GM18861 (cell line): ENCODE results near the gene KAZN.

ENCODE experiments used
- ATAC-seq: cut with Tn5 transposase; IDR thresholded peaks from one replicate; pipeline ENCODE4 v1.9.1; 2021; ENCODE audit not compliant: unreplicated experiment

The KAZN gene

DNA sequence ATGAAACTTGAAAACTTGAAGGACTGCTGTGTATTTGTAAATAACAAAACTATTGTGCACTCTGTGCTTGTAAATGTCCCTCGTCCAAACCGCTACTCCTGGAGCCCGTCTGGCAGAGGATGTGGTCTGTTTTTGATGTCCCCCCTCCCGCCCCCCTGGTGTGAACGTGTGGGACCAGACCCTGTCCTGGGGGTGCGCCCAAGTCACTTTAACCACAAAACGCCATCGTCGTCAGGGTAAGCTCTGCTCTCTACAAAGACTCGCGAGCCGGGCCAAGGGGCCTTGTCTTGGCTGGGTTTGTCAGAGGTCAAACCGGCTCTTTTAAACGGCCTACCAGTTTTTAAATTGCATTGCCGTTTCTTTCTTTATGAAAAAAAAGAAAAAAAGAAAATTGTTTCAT, 467.7 kb downstream of the KAZN start:
- ATAC-seq = no peak

DNA sequence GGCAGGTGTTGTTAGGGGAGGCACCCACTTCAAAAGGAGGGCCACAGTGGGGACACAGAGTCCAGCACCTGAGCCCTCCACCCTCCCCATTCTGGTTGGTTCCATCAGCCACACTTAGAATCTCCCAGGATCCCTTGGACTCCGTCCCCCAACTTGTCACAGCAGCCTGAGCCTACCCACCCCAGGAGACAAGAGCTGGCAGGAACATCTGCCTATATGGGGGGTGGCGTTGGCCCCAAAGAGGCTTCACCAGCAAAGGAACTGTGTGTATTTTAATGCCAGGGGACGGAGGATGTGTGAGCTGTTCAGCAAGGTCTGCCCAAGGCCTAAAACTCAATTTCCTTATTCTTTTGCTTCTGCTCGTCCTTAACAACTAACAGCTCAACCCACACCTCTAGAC, 468.7 kb downstream of the KAZN start:
- ATAC-seq = no peak

DNA sequence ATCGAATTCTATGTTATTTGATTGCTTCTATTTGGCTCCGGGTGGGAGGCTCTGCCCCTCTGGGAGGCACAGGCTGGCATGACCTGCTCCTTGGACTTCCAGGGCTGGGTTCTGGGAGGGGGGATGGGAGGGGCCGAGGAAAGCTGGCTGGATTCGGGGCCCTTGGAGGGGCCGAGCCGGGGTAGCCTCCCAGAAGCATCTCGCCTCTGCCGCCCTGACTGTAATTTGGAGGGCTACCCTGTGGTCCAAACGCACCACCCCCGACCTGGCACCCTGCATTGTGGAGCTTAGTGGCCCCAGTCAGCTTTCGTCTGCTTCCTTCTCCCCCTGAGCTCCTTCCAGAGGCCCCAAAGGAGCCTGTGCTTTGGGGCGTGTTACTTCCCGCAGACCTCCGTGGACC, 469.7 kb downstream of the KAZN start:
- no peak for ATAC-seq

DNA sequence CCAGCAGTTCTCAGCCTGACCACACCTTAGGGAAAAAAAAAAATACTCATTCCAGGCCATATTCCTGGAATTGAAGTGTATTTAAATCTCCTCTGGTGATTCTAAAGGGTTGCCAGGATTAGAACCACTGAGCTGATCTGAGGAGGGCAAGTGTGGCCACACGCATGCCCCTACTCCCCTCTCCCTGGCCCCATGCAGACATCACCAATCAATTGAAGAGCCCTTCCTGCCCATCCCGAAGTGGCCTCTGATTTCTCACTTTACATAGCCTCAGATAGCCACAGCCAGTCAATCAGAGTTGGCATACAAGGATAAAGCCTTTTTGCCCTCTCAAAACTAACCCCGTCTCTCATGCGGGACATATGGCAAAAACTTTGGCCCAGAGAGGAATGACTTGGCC, 470.5 kb downstream of the KAZN start:
- no peak for ATAC-seq

DNA sequence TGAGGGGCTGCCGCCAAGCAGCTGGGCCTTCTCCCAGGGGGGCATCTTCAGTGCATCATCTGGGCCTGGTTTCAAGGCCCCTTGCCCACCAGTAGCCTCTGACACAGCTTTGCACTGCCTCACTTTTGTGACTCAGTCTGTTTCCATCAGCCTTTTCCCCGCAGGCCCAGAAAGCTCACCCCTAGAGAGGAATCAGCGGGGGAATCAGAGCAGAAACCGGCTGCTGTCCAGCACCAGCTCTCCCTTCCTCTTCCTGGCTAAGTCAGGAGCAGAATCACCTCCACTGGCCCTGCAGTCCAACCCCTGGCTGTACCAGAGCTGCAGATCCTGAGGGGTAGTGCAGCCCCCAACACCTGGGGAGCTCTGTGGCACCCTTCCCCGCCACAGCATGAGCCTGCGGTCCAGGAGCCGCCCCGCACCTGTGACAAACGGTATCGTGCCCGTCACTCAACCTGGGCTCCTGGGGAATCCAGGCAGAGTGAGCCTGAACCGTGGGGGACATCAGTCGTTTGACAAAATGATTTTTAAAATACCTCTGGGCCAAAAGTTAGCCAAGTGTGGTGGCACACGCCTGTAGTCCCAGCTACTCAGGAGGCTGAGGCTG, 471.8 kb downstream of the KAZN start:
- no peak for ATAC-seq

DNA sequence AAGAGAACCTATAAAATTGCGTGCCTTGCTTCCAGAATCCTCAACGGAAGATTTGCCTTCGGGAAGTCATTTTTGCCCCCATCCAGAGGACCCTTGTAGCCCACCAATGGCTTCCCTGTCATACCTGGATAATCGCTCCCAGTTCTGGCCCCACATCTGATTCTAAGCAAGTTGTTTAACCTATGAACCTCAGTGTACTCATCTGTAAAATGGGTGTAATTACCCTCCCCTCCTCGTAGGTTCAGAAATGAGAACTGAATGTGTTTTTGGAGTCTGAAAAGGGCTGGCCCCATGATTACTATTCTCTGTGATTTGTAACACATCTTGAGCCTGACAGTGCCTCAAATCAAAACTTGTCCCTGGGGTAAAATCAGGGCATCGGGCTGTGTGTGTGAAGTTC, 473.5 kb downstream of the KAZN start:
- no peak for ATAC-seq

DNA sequence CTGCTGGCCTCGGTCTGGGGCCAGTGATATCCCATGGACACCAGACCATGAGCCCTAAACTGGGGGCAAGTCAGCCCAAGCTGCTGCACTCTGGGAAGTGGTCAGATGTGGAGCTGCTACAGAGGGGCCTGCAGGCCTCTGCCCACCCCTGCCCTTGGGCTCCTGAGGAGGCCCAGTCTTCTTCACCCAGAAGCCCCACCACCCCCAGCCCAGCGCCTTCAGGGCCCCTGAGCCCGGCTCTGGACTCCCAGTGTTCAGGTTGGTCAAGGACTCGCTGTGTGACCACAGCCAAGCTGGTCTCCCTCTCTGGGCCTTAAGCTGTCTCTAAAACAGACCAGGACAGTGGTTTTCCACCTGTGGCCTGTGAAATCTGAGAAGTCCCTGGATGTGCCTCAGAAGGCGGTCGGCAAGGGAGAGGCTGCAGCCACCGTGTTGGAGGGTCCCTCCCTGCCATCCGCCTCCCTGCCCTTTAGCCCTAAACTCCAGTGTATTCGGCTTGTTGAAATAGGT, 475.4 kb downstream of the KAZN start:
- ATAC-seq = no peak

DNA sequence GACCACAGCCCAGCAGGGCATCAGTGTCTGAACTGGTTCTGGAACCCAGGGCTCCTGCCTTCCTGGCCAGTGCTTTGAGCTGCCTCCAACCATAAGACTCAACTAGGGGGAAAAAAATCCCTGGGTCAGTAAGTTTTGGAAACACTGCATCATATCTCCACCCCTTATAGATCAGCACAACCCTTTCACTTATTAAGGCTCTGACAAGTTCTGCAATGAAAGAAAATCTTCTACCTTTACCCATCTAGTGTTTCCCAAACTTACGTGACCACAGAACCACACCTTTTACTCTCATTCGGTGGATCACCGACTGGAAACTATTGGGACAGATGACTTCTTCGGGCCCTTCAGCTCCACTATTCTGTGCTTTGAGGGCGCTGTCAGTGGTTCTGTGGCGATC, 476.7 kb downstream of the KAZN start:
- ATAC-seq = no peak

DNA sequence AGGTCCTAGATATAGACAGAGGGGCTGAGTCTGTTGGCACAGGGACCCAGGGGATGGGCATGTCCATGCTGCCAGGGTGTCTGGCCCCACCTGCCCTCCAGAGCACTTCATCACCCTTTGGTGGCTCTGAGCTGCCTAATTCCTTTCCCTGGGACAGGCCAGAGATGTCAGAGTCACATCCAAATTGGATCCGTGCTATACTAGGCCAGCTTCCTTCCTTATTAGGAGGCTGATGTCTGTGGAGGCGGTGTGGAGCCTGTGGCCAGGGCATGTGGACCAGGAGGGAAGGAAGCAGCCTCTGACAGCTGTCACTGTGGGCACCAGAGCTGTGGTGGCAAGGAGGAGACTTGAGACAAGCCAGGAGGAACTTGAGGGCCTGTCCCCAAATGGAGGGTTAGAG, 477.3 kb downstream of the KAZN start:
- ATAC-seq = no peak

DNA sequence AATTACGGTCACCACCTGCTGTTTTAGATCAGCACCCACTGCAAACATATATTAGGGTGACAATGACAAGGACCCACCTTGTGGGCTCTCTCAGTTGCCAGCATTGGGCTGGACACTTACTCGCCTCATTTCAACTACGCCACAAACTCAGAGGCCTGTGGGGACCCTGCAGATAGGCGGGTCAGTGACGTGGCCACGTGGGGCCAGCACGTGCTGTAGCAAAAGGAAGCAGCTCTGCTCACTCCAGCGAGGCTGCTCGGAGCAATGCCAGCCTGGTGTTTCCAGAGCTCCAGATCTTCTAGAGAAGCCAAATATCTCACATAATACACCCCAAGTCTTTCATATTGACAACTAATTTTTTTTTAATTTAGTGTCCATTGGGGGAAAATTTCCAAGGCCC, 478.3 kb downstream of the KAZN start:
- no peak for ATAC-seq

DNA sequence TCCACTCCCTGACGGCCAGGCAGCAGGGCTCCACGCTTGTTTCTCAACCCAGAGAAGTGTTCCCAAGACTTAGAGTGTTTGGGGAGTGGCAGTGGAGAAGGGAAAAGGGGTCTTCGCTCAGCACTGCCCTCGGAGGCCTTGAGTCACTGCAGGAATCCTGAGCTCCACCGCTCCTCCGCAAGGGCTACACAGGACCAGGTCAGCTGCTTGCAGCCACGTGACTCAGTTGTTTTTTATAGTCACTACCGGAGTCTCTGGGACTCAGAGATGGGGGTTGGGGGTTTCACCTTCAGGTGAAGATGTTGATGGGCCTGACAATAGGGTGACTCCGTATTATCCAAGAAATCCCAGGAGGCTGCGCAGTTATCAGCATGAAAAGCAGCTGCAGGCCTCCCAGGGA, 478.9 kb downstream of the KAZN start:
- ATAC-seq = no peak

DNA sequence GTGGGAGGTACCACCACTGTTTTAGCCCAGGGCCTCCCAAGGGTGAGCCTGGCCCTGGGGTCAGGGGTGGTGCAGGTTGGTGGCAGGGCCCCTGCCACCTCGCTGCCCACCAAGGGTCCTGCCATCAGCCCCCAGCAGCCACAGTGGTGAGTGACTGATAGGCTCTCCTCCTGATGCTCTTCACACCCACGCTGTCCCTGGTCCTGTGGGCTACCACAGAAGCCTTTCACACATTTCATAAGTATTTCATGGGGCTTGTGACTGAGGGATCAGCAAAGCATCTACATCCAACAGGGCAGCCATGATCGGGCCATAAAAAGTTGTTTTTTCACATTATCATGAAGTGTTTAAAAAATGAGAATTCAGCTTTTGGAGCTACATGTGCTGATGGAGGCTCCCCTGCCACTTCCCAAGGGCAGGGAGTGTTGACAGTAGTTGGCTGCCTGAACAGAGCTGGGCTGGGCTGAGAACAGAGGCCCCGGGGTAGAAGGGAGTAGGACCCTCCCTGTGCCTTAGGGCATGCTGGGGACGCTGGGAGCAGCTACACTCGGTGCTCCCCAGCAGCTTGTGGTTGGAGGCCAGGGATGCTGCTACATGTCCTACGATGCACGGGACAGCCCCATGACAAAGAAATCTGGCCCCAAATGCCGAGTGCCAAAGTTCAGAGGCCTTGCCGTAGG, 482.0 kb downstream of the KAZN start:
- ATAC-seq = no peak

DNA sequence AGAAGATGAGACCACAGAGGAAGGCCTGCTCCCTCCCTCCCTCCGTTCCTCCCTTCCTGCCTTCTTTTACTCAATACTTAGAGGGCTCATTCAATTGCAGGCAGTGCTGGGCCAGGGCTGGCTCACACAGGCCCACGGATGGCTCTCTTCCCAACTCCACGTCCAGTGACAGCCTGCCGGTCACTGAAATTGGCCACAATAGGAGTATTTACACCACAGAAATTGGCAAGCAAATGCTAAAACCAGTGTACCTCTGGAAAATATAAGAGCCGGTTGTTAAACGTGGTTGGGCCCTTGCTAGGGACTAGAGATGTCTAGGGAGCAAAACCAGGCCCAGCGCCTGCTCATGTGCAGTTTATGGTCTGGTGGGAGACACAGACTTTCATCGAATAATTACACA, 482.6 kb downstream of the KAZN start:
- ATAC-seq = no peak

DNA sequence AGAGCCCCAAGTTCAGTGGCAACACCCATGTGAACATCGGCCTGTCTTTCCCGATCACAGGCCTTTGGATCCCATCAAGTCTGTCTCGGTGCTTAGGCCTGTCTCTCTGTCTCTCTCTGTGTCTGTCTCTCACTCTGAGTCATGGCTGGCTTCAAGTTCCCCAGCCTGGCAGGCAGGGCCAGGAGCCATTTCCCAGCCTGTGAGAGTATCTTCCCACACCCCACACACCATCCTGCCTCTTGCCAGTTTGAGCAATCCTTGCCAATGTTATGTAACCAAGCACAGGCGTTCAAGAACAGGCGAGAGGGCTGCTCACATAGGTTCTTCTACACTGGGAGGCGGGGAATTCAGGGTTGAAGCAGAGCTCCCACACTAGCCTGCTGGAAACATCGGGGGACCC, 485.1 kb downstream of the KAZN start:
- ATAC-seq = no peak

DNA sequence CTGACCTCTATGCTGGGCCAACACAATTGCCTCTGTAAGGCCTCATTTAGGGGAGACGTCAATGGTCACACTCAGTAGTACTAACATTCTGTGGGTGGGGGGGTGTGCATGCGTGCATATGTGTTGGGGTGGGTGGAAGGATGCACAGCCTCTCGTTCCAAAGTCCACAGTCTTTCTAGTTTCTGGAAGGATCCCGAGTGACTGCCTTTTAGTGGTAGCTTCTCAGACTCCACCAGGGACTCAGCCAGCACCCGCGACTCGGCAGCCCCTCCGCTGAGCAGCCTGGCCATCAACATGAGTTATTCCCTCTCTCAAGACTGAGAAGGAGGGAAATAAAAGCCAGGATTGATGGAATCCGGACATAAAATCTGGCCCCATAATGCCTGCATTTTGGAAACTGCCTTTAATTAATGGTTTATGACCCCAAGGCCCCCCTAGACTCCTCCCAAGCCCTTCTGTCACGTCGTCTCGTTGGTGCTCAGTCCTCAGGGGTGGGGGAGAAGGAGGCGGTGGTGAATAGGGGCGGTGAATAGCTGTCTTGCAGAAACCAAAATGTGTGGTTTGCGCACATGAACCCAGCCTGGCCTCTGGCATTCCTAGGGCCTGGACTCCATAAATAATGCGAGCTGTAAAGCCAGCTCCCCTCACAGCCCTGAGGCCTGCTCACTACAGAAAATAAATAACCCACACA, 489.9 kb downstream of the KAZN start:
- ATAC-seq = no peak

DNA sequence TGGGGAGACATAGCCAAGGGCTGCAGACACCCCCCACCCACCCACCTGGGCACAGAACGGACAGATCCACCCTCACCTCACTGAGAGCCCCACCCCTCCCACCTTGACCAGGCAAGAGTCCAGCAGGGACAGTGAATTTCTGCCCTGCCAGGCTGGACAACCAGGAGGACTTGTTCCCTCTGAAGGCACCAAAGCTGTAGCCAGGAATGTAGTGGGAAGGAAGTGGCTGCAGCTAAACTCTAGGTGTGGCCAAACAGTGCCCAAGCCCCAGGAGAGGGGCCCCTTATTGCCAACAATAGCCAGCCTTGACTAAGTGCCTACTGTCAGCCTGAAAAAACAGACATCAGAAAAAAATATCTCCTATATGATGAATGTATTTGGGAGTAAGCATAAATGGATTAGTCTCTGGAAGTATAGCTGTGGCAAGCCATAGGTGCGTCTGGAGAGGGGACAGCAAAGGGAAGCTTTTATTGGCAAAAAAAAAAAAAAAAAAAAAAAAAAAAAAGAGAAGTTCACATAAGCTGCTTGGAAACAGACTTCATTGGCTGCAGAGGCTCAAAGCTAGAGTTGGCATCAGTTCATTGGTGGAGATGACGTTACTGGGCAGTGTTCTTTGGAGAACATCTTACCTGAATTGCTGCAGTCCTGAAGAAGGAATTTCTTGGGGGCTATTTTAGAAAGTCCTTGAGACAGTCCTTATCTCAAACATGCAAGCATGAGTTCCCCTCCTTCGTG, 490.9 kb downstream of the KAZN start:
- no peak for ATAC-seq

DNA sequence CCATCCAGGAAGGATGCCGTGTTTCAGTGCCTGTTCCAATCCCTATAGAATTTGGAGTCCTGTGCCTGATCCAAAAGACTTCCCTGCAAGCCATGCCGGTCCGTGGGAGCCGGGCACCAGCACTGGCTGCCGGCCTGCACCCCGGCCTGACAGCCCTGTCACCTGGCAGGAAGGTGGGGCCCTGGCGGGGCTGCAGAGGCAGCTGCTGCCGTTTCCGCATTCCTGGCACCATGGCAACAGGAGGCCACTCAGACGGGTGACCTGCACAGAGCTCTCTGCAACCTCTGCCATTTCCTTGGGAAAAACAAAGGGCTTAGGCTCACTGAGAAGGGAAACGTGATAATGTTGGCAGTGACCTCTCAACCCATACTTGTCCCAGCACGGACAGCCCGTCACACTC, 491.9 kb downstream of the KAZN start:
- ATAC-seq = no peak

DNA sequence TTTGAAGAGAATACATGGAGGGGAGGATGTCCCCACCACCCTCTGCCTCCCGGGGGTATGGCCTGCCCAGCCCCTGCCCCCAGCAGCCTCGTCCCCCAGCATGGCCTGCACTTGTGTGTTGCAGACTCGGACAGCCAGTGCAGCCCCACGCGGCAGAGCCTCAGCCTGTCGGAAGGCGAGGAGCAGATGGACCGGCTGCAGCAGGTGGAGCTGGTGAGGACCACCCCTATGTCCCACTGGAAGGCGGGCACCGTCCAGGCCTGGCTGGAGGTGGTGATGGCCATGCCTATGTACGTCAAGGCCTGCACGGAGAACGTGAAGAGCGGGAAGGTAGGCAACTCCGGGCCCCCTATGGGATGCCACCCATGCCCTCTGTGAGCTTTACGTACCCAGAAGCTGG, 495.6 kb downstream of the KAZN start:
- no peak for ATAC-seq

DNA sequence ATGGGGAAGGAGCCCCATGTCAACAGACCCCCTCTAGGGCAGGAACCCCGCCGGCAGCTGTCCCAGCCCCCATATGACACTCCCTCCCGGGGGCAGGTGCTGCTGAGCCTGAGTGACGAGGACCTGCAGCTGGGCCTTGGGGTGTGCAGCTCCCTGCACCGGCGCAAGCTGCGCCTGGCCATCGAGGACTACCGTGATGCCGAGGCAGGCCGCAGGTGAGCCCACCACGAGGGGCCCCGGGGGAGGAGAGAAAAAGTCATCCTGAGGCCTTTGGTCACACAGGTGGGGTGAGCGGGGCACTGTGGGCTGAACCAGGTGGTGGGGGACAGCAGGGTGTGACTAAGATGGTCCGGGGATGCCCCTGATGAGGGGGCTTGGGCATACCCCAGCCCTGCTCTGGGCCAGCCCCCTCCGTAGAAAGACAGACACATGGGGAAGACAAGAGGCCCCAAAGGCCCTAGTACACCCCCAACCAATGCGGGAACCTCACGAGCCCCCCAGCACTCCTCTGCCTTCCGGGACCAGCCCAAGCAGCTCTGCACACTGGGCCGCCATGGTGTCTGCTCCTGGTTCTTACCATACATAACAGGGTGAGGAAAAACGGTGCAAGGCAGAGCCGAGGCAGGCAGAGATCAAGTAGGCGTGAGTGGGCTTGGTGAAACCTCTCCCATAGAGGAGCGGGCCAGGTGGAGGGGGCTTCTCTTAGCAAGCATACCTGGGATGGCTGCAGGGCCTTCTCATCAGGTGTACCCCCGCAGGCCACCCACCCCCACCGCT, 496.4 kb downstream of the KAZN start:
- ATAC-seq = no peak

DNA sequence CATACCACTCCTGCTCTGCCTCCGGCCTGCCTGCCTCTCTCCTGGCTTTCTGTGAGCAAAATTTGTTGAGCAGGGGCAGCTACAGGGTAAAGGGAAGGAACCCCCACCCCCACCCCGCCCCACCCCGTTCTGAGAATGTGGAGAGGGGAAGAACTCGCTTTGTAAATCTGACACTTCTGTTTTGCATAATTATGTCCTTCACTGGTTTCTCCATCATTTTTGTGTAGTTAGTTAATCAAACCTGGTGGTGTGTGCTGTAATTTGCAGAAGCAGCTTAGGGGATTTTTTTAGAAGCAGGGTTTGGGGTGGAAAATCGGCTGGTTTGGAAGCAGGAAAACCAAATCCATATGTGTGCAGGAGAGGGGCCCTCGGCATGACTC, 497.0 kb downstream of the KAZN start:
- no peak for ATAC-seq

DNA sequence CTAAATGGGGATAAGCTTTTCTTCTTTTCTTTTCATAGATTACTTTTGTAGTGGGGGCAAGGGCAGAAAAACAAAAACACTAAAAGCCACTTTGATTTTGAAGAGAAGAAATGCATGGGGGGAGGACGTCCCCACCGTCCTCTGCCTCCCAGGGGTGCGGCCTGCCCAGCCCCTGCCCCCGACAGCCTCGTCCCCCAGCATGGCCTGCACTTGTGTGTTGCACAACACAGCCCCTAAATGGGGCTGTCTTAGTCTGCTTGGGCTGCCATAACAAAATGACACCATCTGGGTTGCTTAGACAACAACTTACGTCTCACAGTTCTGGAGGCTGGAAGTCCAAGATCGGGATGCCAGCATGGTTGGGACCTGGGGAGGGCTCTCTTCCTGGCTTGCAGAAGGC, 497.8 kb downstream of the KAZN start:
- no peak for ATAC-seq
